ENCODE results near the gene ZNF576. TPM values are rescaled to one million over a fixed set of nuclear protein-coding genes. Genes with fewer than 3 reads are reported as not detected.

ZNF576 gene
- polyA plus RNA-seq, 1 experiment = 9.3 TPM

DNA sequence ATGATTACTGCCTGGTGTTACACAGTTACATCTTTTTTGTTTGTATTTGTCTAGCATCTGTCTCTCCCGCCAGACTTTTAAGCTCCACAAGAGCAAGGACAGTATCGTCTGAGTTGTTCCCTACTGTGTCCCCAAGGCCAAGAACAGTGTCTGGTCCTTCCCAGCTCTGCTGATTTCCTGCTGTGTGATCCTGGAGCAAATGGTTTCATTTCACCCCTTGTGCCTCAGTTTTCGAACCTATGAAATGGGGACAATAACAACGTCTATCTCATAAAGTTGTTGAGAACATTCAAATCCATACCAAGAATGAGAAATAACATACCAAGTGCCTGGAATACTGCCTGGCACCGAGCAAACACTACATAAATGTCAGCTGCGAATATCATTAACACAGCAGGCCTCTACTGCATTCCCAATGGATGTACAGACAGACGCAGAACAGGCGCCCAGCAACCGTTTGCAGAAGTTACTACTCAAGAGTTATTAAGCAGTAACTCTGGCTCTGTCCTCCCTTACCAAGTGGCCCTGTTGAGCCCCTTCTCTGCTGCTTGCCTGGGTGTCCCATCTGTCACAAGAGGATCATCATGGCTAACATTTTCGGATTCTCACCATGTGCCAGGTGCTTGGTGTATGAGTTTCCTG, 32.5 kb upstream of the ZNF576 start:
- ChIA-PET CTCF (interaction anchor here (0.8 to 1.9 kb wide), 2 partner anchors 9 to 45 kb away, joined by 4 to 20 read pairs (median 6); no protein-coding TSS in a partner anchor), POLR2A (no interaction called here)
- no peak overlapping the region for H3K4me3 ChIP-seq (ENCODE audit: low read depth, low read length)
- no peak for DNase-seq (ENCODE audit: low read depth, low spot score)
- TF ChIP-seq, protein P1, sequence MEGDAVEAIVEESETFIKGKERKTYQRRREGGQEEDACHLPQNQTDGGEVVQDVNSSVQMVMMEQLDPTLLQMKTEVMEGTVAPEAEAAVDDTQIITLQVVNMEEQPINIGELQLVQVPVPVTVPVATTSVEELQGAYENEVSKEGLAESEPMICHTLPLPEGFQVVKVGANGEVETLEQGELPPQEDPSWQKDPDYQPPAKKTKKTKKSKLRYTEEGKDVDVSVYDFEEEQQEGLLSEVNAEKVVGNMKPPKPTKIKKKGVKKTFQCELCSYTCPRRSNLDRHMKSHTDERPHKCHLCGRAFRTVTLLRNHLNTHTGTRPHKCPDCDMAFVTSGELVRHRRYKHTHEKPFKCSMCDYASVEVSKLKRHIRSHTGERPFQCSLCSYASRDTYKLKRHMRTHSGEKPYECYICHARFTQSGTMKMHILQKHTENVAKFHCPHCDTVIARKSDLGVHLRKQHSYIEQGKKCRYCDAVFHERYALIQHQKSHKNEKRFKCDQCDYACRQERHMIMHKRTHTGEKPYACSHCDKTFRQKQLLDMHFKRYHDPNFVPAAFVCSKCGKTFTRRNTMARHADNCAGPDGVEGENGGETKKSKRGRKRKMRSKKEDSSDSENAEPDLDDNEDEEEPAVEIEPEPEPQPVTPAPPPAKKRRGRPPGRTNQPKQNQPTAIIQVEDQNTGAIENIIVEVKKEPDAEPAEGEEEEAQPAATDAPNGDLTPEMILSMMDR (IDR thresholded peaks at IDR 0.05; ENCODE audit: low read depth, low read length) = no peak
- peak overlapping the region; percentile 21 for H3K27ac ChIP-seq (ENCODE audit: low read depth, low read length)
- no peaks in the 10 kb centered on the region for H3K27me3 ChIP-seq (ENCODE audit: control insufficient read depth, insufficient read depth, low read length)
- H3K9me3 ChIP-seq (ENCODE audit: control insufficient read depth, insufficient read depth, low read length) = no peaks in the 10 kb centered on the region; the same call in 1 of the 2 replicates

DNA sequence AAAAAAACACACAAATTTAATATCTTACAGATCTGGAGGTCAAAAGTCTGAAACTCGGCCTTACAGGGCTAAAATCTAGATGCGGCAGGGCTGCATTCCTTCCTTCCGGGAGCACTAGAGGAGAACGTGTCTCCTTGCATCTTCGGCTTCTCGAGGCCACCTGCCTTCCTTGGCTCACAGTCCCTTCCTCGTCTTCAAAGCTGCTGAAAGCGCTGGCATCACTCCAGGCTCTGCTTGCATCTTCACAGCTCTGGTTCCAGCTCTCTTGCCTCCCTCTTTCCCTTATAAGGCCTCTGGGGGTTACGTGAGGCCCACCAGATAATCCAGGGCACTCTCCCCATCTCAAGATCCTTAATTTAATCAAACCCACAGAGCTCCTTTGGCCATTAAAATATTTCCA, 31.6 kb upstream of the ZNF576 start:
- Histone ChIP-seq H3K9me3 (ENCODE audit: control insufficient read depth, insufficient read depth, low read length) (no peaks in the 10 kb centered on the region; the same call in 1 of the 2 replicates), H3K27me3 (ENCODE audit: control insufficient read depth, insufficient read depth, low read length) (no peaks in the 10 kb centered on the region), H3K27ac (ENCODE audit: low read depth, low read length) (no peak overlapping the region), H3K4me3 (ENCODE audit: low read depth, low read length) (no peak overlapping the region)
- no peak for DNase-seq (ENCODE audit: low read depth, low spot score)
- TF ChIP-seq, protein P1 (IDR thresholded peaks at IDR 0.05; ENCODE audit: low read depth, low read length) = no peak
- ChIA-PET POLR2A (no interaction called here), CTCF (interaction anchor here (1.2 to 2.0 kb wide), 3 partner anchors 10 to 30 kb away, joined by 3 to 20 read pairs (median 6); no protein-coding TSS in a partner anchor)

DNA sequence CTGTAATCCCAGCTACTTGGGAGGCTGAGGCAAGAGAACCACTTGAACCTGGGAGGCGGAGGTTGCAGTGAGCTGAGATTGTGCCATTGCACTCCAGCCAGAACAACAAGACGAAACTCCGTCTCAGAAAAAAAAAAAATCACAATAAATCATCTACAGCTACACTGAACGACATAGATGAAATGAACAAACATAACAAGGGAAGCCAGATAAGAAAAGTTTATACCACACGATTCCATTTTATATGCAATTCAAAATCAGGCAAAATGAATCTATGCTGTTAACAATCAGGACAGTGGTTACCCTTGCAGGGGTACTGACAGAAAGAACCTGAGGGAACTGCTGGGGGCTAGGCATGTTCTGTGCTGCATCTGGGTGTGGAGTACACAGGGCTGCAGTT, 26.7 kb upstream of the ZNF576 start:
- H3K4me3 ChIP-seq (ENCODE audit: low read depth, low read length) = no peak overlapping the region
- ChIA-PET POLR2A (no interaction called here), CTCF (interaction anchor here (2.0 to 2.2 kb wide), 2 partner anchors 14 to 25 kb away, joined by 11 to 17 read pairs; no protein-coding TSS in a partner anchor)
- H3K27me3 ChIP-seq (ENCODE audit: control insufficient read depth, insufficient read depth, low read length) = no peaks in the 10 kb centered on the region
- DNase-seq (ENCODE audit: low read depth, low spot score) = no peak
- TF ChIP-seq, protein P1 (IDR thresholded peaks at IDR 0.05; ENCODE audit: low read depth, low read length) = no peak
- H3K9me3 ChIP-seq (ENCODE audit: control insufficient read depth, insufficient read depth, low read length) = no peaks in the 10 kb centered on the region
- no peak overlapping the region for H3K27ac ChIP-seq (ENCODE audit: low read depth, low read length)

DNA sequence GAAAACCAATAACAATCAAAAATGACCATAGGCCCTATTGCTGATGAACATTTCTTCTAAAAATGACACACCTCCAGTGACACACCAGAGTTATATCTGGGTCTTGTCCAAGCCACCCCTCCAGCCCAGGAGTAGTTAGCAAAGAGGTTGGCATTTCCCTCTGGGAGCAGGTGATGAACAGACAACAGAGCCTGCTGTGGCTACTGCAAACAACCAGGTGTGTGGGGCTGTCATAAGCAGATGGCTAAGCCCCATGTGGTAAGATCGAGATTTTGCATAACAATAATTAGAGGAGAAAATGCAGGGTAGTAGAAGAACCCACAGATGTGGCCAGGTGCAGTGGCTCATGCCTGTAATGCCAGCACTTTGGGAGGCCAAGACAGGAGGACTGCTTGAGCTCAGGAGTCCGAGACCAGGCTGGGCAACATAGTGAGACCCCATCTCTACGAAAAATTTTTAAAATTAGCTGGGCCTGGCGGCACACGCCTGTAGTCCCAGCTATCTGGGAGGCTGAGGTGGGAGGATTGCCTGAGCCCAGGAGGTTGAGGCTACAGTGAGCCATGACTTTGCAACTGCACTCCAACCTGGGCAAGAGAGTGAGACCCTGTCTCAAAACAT, 26.1 kb upstream of the ZNF576 start:
- ChIA-PET CTCF (interaction anchor here (2.0 to 2.2 kb wide), 2 partner anchors 15 to 24 kb away, joined by 11 to 17 read pairs; no protein-coding TSS in a partner anchor), POLR2A (no interaction called here)
- DNase-seq (ENCODE audit: low read depth, low spot score) = no peak

More for the DNA sequence above, 26.1 kb upstream of the ZNF576 start:
- TF ChIP-seq, protein P1 (IDR thresholded peaks at IDR 0.05; ENCODE audit: low read depth, low read length) = no peak
- Histone ChIP-seq H3K4me3 (ENCODE audit: low read depth, low read length) (no peak overlapping the region), H3K9me3 (ENCODE audit: control insufficient read depth, insufficient read depth, low read length) (no peaks in the 10 kb centered on the region), H3K27ac (ENCODE audit: low read depth, low read length) (no peak overlapping the region), H3K27me3 (ENCODE audit: control insufficient read depth, insufficient read depth, low read length) (no peaks in the 10 kb centered on the region)
